ENCODE measurements around the gene CIBAR2.

- no peak for TF ChIP-seq POLR2A (IDR thresholded peaks at IDR 0.05)
- TF ChIP-seq CTCF (IDR thresholded peaks at IDR 0.05) = no peak
Measured at GRCh38 chr16:85133290-85133599, 21.0 kb upstream of the CIBAR2 start.
